Measurements from ENCODE around the gene SUN1. TPM values are rescaled to one million over a fixed set of nuclear protein-coding genes. Genes with fewer than 3 reads are reported as not detected.

SUN1 gene
- total and polyA plus RNA-seq, 2 donors (not counting 3 experiments of a cell fraction or from before 2014, with no cell fraction given): 158 to 410 TPM

DNA sequence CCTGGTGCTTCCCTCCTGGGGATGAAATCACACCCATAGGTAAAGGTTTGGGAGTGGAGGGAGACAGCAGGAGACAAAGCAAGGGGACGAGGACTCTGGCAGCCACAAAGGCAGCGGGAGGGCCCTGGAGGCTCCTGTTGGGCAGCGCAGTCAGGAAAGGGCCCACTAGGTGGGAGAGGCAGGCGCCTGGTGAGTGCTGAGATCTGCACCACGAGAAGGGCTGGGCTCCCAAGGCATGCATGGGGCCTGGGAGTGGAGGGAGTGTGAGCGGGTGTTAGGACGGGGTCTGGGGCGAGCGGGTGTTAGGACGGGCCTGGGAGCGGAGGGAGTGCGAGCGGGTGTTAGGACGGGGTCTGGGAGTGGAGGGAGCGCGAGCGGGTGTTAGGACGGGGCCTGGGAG, 57.1 kb downstream of the SUN1 start:
- no peaks in the 10 kb centered on the region for H4K20me1 ChIP-seq (replicated peaks; ENCODE audit: control insufficient read depth, extremely low read depth, insufficient read depth, low read length)
- CTCF ChIA-PET: no interaction called here
- H3K9ac ChIP-seq (replicated peaks; ENCODE audit: extremely low read depth, insufficient read depth, low read length): no peak overlapping the region
- peaks cover 12 to 63% of the 10 kb centered on the region in 2 experiments for H3K36me3 ChIP-seq (ENCODE audit: control insufficient read depth in 2 of 2, extremely low read depth in 1 of 2, insufficient read depth in 2 of 2, low read length in 2 of 2)
- intact Hi-C loops (cut with micrococcal nuclease) (no loop called here), dilution Hi-C loops (cut with MboI; ENCODE audit: extremely low pct_ligation_motif_present, low sequenced_read_pairs) (no loop called here)
- no peak for TF ChIP-seq MAX (IDR thresholded peaks at IDR 0.05; ENCODE audit: insufficient read depth, insufficient read length)
- no peak for TF ChIP-seq POLR2A (IDR thresholded peaks at IDR 0.05; ENCODE audit: low read depth, low read length)
- no peak for TF ChIP-seq EZH2 (IDR thresholded peaks at IDR 0.05; ENCODE audit: borderline replicate concordance, low read depth, low read length, severe bottlenecking)
- TF ChIP-seq MYC (IDR thresholded peaks at IDR 0.05; ENCODE audit: low read depth, low read length): no peak
- TF ChIP-seq GATA2 (IDR thresholded peaks at IDR 0.05; ENCODE audit: insufficient read depth, insufficient read length, low read depth, low read length): no peak
- no peak for TF ChIP-seq POLR2AphosphoS5 (IDR thresholded peaks at IDR 0.05; ENCODE audit: insufficient read depth, low read depth, low read length)
- no peak for TF ChIP-seq FOS (IDR thresholded peaks at IDR 0.05; ENCODE audit: borderline replicate concordance, insufficient read depth, low read length)
- TF ChIP-seq JUN (IDR thresholded peaks at IDR 0.05; ENCODE audit: borderline replicate concordance, insufficient read depth, insufficient read length, low read depth): no peak
- TF ChIP-seq, protein P1, sequence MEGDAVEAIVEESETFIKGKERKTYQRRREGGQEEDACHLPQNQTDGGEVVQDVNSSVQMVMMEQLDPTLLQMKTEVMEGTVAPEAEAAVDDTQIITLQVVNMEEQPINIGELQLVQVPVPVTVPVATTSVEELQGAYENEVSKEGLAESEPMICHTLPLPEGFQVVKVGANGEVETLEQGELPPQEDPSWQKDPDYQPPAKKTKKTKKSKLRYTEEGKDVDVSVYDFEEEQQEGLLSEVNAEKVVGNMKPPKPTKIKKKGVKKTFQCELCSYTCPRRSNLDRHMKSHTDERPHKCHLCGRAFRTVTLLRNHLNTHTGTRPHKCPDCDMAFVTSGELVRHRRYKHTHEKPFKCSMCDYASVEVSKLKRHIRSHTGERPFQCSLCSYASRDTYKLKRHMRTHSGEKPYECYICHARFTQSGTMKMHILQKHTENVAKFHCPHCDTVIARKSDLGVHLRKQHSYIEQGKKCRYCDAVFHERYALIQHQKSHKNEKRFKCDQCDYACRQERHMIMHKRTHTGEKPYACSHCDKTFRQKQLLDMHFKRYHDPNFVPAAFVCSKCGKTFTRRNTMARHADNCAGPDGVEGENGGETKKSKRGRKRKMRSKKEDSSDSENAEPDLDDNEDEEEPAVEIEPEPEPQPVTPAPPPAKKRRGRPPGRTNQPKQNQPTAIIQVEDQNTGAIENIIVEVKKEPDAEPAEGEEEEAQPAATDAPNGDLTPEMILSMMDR (IDR thresholded peaks at IDR 0.05; ENCODE audit: extremely low read depth in 1 of 2, insufficient read depth in 1 of 2, low read depth in 1 of 2, low read length in 2 of 2): no peak
- peaks cover 19% of the 10 kb centered on the region for H3K79me2 ChIP-seq (ENCODE audit: control insufficient read depth, insufficient read depth, low read length)
- no peaks in the 10 kb centered on the region for H3K4me1 ChIP-seq (ENCODE audit: control insufficient read depth, extremely low read depth, insufficient read depth, low read length)
- POLR2A ChIA-PET: no interaction called here
- DNase-seq (ENCODE audit: low read depth, low spot score): no peak
- H3K9me1 ChIP-seq (replicated peaks; ENCODE audit: control insufficient read depth, extremely low read depth, insufficient read depth, low read length): no peaks in the 10 kb centered on the region
- BruUV-seq (replicated peaks): no TSS peak
- no peaks in the 10 kb centered on the region for H3K27me3 ChIP-seq (ENCODE audit: control insufficient read depth in 2 of 2, insufficient read depth in 2 of 2, low read length in 2 of 2)
- no peak overlapping the region for H3K4me2 ChIP-seq (ENCODE audit: insufficient read depth, low read length)
- H3K4me3 ChIP-seq (replicated peaks in 1 of 3; ENCODE audit: insufficient read depth in 1 of 3, low read depth in 1 of 3, low read length in 3 of 3): no peak overlapping the region
- no peak for FAIRE-seq
- H3K9me3 ChIP-seq (replicated peaks; ENCODE audit: control insufficient read depth, insufficient read depth, low read length): no peaks in the 10 kb centered on the region
- no peak overlapping the region for H3K27ac ChIP-seq (ENCODE audit: insufficient read depth, low read depth, low read length)
- no peak overlapping the region for H2AFZ ChIP-seq (ENCODE audit: low read depth, low read length)

All from endothelial cell of umbilical vein (primary cell).